Lung (tissue), 12 donors: Measurements from ENCODE around the gene EDEM3. TPM values are rescaled to one million over a fixed set of nuclear protein-coding genes. Genes with fewer than 3 reads are reported as not detected.

ENCODE experiments used
- ATAC-seq: fragments of 200-7000 bp; cut with Tn5 transposase; one replicate; pipeline ENCODE4 v1.9.1; 2020; ENCODE audit warnings: moderate number of reproducible peaks; ENCODE audit not compliant: insufficient read depth, low FRiP score
- DNase-seq, 3 donors: peaks; one replicate each; pipeline ENCODE4 v3.0.0-alpha.2; 2013 to 2017
- H3K27ac ChIP-seq, 2 donors: one replicate each; pipeline ENCODE4 v1.5.1; 2013; ENCODE audit warnings: mild to moderate bottlenecking in 2 of 2, moderate library complexity in 2 of 2, control low read depth in 1 of 2, inconsistent platforms in 1 of 2, low read depth in 1 of 2, low read length in 1 of 2
- H3K27me3 ChIP-seq, 3 donors: one replicate each; pipeline ENCODE4 v1.5.1; 2013; ENCODE audit warnings: low read length in 2 of 3; ENCODE audit not compliant: control insufficient read depth in 3 of 3, insufficient read depth in 3 of 3
- H3K36me3 ChIP-seq, 4 donors: one replicate each; pipeline ENCODE4 v1.5.1; 2013; ENCODE audit warnings: low read length in 4 of 4, mild to moderate bottlenecking in 1 of 4, moderate library complexity in 1 of 4; ENCODE audit not compliant: control insufficient read depth in 4 of 4, insufficient read depth in 4 of 4
- H3K4me1 ChIP-seq, 5 donors: one replicate each; pipeline ENCODE4 v1.5.1; 2013; ENCODE audit warnings: low read length in 5 of 5, mild to moderate bottlenecking in 2 of 5, moderate library complexity in 1 of 5; ENCODE audit not compliant: control insufficient read depth in 5 of 5, insufficient read depth in 5 of 5
- H3K4me3 ChIP-seq: one replicate; pipeline ENCODE4 v1.5.1; 2013; ENCODE audit warnings: mild to moderate bottlenecking, control low read depth, moderate library complexity
- H3K9ac ChIP-seq, 2 donors: one replicate each; pipeline ENCODE4 v1.5.1; 2013; ENCODE audit warnings: low read length in 2 of 2, control low read depth in 1 of 2; ENCODE audit not compliant: insufficient read depth in 1 of 2
- H3K9me3 ChIP-seq, 4 donors: one replicate each; pipeline ENCODE4 v1.5.1; 2013; ENCODE audit warnings: low read length in 3 of 4, mild to moderate bottlenecking in 1 of 4, moderate library complexity in 1 of 4; ENCODE audit not compliant: control insufficient read depth in 4 of 4, insufficient read depth in 3 of 4
- CTCF ChIP-seq: IDR thresholded peaks from 2 replicates; pipeline ENCODE4 v1.5.1; 2012; ENCODE audit warnings: mild to moderate bottlenecking; ENCODE audit errors: control extremely low read depth, extremely low read depth
- WGBS, 2 donors: extraction: QIAGEN DNeasy Blood & Tissue Kit; methylation state at CpG; one replicate each; pipeline ENCODE4 v1.1.7; 2013; 5-methylcytosine and 5-hydroxymethylcytosine counted together
- polyA plus RNA-seq, 2 donors: library from polyadenylated mRNA; stranded (reverse); fragments of 200-250 nt; gene quantifications; one replicate each; pipeline ENCODE4 v1.2.1, GENCODE V29; 2013
- total RNA-seq, 2 donors: library from RNA; depleted of rRNA in 1 of 2; stranded (reverse); fragments of >200 nt in 1 of 2; gene quantifications; one replicate each; pipeline ENCODE4 v1.2.1, GENCODE V29; 2014 to 2021
- donor health status: control.
- donor health status: control.
- donor health status: Bipolar disorder and iron deficiency.
- donor health status: healthy.
- donor health status: DM: yes; HTN: yes; CAD: no.

EDEM3 gene
- total and polyA plus RNA-seq, 4 donors, result 12.2 to 54.9 (median 21.1) TPM

GRCh38 chr1:184802354-184803179 is 47.9 kb upstream of the EDEM3 start:
- no peak for ATAC-seq
- H3K36me3 ChIP-seq, result peaks cover 0 to 26% (median 2%) of the 10 kb centered on the region in 4 donors
- no peak for TF ChIP-seq CTCF
- no peak overlapping the region for H3K9ac ChIP-seq
- DNase-seq, result no peak
- no peaks in the 10 kb centered on the region for H3K4me1 ChIP-seq
- H3K27me3 ChIP-seq, result peaks cover 0 to 2% (median 0%) of the 10 kb centered on the region in 3 donors
- WGBS, 2 donors, result 89 to 93% methylated on average over 6 of the region's 6 CpGs
- no peaks in the 10 kb centered on the region for H3K9me3 ChIP-seq
- H3K27ac ChIP-seq, result no peak overlapping the region
- no peak overlapping the region for H3K4me3 ChIP-seq

GRCh38 chr1:184801503-184801902 is 46.8 kb upstream of the EDEM3 start:
- ATAC-seq (no peak), DNase-seq (peak in 1 of 3 donors; percentile 45)
- no peak overlapping the region for H3K9ac ChIP-seq
- H3K4me1 ChIP-seq, result no peaks in the 10 kb centered on the region
- WGBS, 2 donors, result 67 to 87% methylated on average over 1 of the region's 1 CpG
- H3K36me3 ChIP-seq, result peaks cover 0 to 27% (median 2%) of the 10 kb centered on the region in 4 donors
- TF ChIP-seq CTCF, result no peak
- no peak overlapping the region for H3K4me3 ChIP-seq
- H3K27me3 ChIP-seq, result peaks cover 0 to 2% (median 0%) of the 10 kb centered on the region in 3 donors
- H3K9me3 ChIP-seq, result no peaks in the 10 kb centered on the region
- H3K27ac ChIP-seq, result no peak overlapping the region

- H3K27me3 ChIP-seq, result peaks cover 0 to 2% (median 0%) of the 10 kb centered on the region in 3 donors
- no peak overlapping the region for H3K27ac ChIP-seq
- no peak overlapping the region for H3K9ac ChIP-seq
- H3K4me3 ChIP-seq, result no peak overlapping the region
- no peak for TF ChIP-seq CTCF
- ATAC-seq, result no peak
- no peak for DNase-seq
- no peaks in the 10 kb centered on the region for H3K4me1 ChIP-seq
- peaks cover 0 to 31% (median 3%) of the 10 kb centered on the region in 4 donors for H3K36me3 ChIP-seq
- WGBS, 2 donors, result 100% methylated on average over 3 of the region's 3 CpGs
- no peaks in the 10 kb centered on the region for H3K9me3 ChIP-seq
Measured at GRCh38 chr1:184800876-184801275, 46.2 kb upstream of the EDEM3 start.
